ENCODE measurements around the gene MPPED1. TPM values are rescaled to one million over a fixed set of nuclear protein-coding genes. Genes with fewer than 3 reads are reported as not detected.

Gene MPPED1
- total and polyA plus RNA-seq, 2 of the 13 experiments (the other 11 are each of a cell fraction or from before 2014, with no cell fraction given) = 0.77 TPM; not detected in 1

DNA sequence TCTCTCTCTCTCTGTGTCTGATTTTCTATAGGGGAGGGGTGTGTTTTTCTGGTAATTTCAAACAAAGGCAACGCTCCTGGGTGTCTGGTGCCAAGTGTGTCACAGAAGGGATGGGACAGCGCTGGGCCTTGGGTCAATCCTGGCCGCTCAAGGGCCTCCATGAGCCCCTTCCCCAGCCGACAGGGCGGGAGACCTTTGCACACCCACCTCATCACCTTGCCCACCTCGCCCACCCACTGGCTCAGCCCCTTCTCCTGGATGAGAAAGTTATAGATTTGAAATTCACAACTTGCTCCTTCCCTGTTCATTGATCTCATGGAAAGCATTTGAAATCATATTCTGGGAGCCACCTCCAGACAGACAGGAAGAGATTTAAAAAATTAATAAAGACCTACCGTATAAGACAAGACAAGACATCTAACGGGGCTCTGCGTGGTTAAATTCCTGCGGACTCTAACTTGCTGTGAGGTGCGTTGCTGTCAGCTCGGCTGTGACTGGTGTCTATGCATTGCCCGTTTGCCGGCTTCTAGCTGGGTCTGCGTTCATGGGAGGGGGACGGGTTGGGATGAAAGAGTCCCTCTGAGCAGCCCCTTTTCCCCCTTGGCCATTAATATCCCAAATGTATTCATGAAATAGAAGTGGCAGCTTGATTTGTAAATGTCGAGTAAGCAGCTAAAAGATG lies 27.0 kb downstream of the MPPED1 start:
- BruUV-seq (replicated peaks) = no TSS peak
- CTCF ChIA-PET (ENCODE audit: low intra/inter-chr PET ratio, low total read pairs) = no interaction called here
- ATAC-seq = no peak

DNA sequence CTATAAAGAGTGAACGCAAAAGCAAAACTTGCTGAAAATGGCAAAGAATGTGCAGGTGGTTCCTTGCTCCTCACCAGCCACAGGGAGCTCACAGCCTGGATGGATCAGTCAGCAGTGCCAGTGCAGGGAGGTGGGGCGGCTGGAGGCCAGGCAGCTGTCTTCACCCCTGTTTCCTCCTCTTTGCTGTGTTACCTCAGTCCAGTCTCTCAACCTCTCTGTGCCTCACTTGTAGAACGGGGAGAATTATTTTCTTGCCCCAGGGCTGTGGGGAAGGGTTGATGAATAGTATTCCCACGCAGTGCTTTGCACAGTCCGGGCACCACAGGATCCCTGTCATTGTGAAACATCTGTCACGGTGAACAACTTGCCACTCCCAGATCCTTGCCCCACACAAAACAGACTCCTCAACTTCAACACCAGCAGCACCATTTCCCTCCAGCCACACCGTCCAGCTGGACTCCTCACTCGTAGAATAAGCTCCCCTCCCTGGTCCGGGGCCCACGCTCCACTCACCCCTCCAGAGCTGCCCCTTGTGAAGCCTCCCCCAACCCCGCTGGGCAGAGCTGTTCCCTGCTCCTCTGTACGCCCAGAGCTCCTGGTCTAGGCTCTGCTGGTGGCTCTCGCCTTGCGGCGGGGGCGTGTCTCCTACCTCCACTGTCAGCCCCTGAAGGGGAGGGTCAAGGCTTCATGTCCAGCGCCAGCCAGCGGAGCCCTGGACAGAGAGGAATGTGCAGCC lies 27.7 kb downstream of the MPPED1 start:
- Histone ChIP-seq H2AFZ (ENCODE audit: low read length) (no peak overlapping the region), H3K9ac (ENCODE audit: insufficient read depth, low read depth, low read length) (no peak overlapping the region), H3K27me3 (ENCODE audit: control insufficient read depth in 1 of 2, insufficient read depth in 2 of 2, low read length in 2 of 2) (peaks cover 9 to 37% of the 10 kb centered on the region in 2 experiments), H3K27ac (ENCODE audit: extremely low read length, insufficient read depth, low read length) (no peak overlapping the region), H3K9me3 (ENCODE audit: low read length) (no peaks in the 10 kb centered on the region), H3K79me2 (ENCODE audit: insufficient read depth, low read length) (no peaks in the 10 kb centered on the region), H4K20me1 (ENCODE audit: insufficient read depth, low read length) (no peaks in the 10 kb centered on the region), H3K4me2 (ENCODE audit: low read depth, low read length) (no peak overlapping the region), H3K36me3 (replicated peaks in 1 of 2; ENCODE audit: control insufficient read depth in 1 of 2, insufficient read depth in 2 of 2, low read length in 2 of 2) (no peaks in the 10 kb centered on the region), H3K4me1 (ENCODE audit: insufficient read depth, low read length) (peaks cover 11% of the 10 kb centered on the region), H3K4me3 (replicated peaks in 1 of 3; ENCODE audit: insufficient read depth in 1 of 3, low read depth in 2 of 3, low read length in 3 of 3) (no peak overlapping the region)
- no peak for DNase-seq (ENCODE audit: low spot score)
- TF ChIP-seq KAT2B (IDR thresholded peaks at IDR 0.05; ENCODE audit: borderline replicate concordance, low read depth, low read length) = no peak
- no peak for TF ChIP-seq ZNF510 (CRISPR knock-in tag; IDR thresholded peaks at IDR 0.05; ENCODE audit: low read depth)
- no peak for TF ChIP-seq NONO (IDR thresholded peaks at IDR 0.05)
- no peak for TF ChIP-seq NONO (CRISPR knock-in tag; conservative IDR thresholded peaks at IDR 0.05)
- no peak for TF ChIP-seq ZNF550 (CRISPR knock-in tag; IDR thresholded peaks at IDR 0.05; ENCODE audit: borderline replicate concordance)
- peak; percentile 23; the same call in 1 of the 2 replicates for TF ChIP-seq ZNF331 (CRISPR knock-in tag; IDR thresholded peaks at IDR 0.05)
- TF ChIP-seq, protein P1, sequence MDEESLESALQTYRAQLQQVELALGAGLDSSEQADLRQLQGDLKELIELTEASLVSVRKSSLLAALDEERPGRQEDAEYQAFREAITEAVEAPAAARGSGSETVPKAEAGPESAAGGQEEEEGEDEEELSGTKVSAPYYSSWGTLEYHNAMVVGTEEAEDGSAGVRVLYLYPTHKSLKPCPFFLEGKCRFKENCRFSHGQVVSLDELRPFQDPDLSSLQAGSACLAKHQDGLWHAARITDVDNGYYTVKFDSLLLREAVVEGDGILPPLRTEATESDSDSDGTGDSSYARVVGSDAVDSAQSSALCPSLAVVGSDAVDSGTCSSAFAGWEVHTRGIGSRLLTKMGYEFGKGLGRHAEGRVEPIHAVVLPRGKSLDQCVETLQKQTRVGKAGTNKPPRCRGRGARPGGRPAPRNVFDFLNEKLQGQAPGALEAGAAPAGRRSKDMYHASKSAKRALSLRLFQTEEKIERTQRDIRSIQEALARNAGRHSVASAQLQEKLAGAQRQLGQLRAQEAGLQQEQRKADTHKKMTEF (CRISPR knock-in tag; IDR thresholded peaks at IDR 0.05) = no peak
- TF ChIP-seq ZNF768 (CRISPR knock-in tag; IDR thresholded peaks at IDR 0.05) = peak; percentile 94
- CTCF ChIA-PET (ENCODE audit: low intra/inter-chr PET ratio, low total read pairs) = no interaction called here
- no peak; the same call in 2 of the 3 replicates for ATAC-seq
- in situ Hi-C loops (cut with HindIII; ENCODE audit: extremely low pct_ligation_motif_present, low pct_unique_long_range_greater_than_20kb) = no loop called here
- 13% methylated on average over 11 of the region's 18 CpGs for WGBS (ENCODE audit: low lambda C conversion rate)
- POLR2A ChIA-PET = no interaction called here
- intact Hi-C loops (cut with micrococcal nuclease; ENCODE audit: unreplicated experiment) = no loop called here
- no peak for FAIRE-seq
- BruUV-seq (replicated peaks) = no TSS peak

More for the DNA sequence above, 27.0 kb downstream of the MPPED1 start:
- Histone ChIP-seq H3K9me3 (ENCODE audit: low read length) (no peaks in the 10 kb centered on the region), H3K4me1 (ENCODE audit: insufficient read depth, low read length) (peaks cover 11% of the 10 kb centered on the region), H3K27me3 (ENCODE audit: control insufficient read depth in 1 of 2, insufficient read depth in 2 of 2, low read length in 2 of 2) (peaks cover 9 to 43% of the 10 kb centered on the region in 2 experiments), H3K9ac (ENCODE audit: insufficient read depth, low read depth, low read length) (no peak overlapping the region), H3K79me2 (ENCODE audit: insufficient read depth, low read length) (no peaks in the 10 kb centered on the region), H4K20me1 (ENCODE audit: insufficient read depth, low read length) (no peaks in the 10 kb centered on the region), H2AFZ (ENCODE audit: low read length) (no peak overlapping the region), H3K4me2 (ENCODE audit: low read depth, low read length) (no peak overlapping the region), H3K36me3 (replicated peaks in 1 of 2; ENCODE audit: control insufficient read depth in 1 of 2, insufficient read depth in 2 of 2, low read length in 2 of 2) (no peaks in the 10 kb centered on the region), H3K4me3 (replicated peaks in 1 of 3; ENCODE audit: insufficient read depth in 1 of 3, low read depth in 2 of 3, low read length in 3 of 3) (no peak overlapping the region), H3K27ac (ENCODE audit: extremely low read length, insufficient read depth, low read length) (no peak overlapping the region)
- 57% methylated on average over 13 of the region's 17 CpGs for WGBS (ENCODE audit: low lambda C conversion rate)
- TF ChIP-seq KLF12 (CRISPR knock-in tag; IDR thresholded peaks at IDR 0.05; ENCODE audit: borderline replicate concordance) (no peak), BORCS8-MEF2B (CRISPR knock-in tag; IDR thresholded peaks at IDR 0.05) (no peak), ZNF766 (CRISPR knock-in tag; IDR thresholded peaks at IDR 0.05; ENCODE audit: borderline replicate concordance) (no peak), TOPORS (CRISPR knock-in tag; IDR thresholded peaks at IDR 0.05) (no peak), HMG20B (CRISPR knock-in tag; conservative IDR thresholded peaks at IDR 0.05) (no peak), ZNF713 (CRISPR knock-in tag; IDR thresholded peaks at IDR 0.05) (no peak)
- in situ Hi-C loops (cut with HindIII; ENCODE audit: extremely low pct_ligation_motif_present, low pct_unique_long_range_greater_than_20kb) = no loop called here
- FAIRE-seq (no peak), DNase-seq (ENCODE audit: low spot score) (no peak)
- intact Hi-C loops (cut with micrococcal nuclease; ENCODE audit: unreplicated experiment) = no loop called here
- POLR2A ChIA-PET = no interaction called here
